Epithelial cell of esophagus (primary cell): ENCODE measurements around the gene HBEGF.

ENCODE experiments used
- DNase-seq: peaks from one replicate; pipeline ENCODE4 v3.0.0; 2010; ENCODE audit warnings: low read depth
- H3K4me3 ChIP-seq: 2 replicates; pipeline ENCODE4 v1.5.1; 2011; ENCODE audit warnings: mild to moderate bottlenecking, low read length, control low read depth
- TF ChIP-seq, protein P1 (sequence below): IDR thresholded peaks from 2 replicates; pipeline ENCODE4 v1.5.1; 2011; ENCODE audit warnings: low read depth, mild to moderate bottlenecking, low read length, control low read depth, inconsistent platforms; ENCODE audit not compliant: insufficient read depth; ENCODE audit errors: missing control alignments

The HBEGF gene

DNA sequence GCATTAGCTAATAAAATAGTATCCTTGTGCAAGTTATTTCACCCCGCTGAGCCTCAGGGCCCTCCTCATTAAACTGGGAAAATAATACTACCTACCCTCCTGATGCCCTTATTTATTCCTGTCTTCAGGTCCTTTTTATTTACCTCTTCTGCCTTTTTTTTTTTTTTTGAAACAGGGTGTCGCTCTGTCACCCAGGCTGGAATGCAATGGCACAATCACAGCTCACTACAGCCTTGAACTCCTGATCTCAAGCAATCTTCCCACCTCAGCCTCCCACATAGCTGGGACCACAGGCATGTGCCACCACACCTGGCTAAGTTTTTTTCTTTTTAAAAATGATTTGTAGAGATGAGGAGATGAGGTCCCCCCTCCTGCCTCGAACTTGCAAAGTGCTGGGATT lies 20.9 kb downstream of the HBEGF start:
- TF ChIP-seq, protein P1, sequence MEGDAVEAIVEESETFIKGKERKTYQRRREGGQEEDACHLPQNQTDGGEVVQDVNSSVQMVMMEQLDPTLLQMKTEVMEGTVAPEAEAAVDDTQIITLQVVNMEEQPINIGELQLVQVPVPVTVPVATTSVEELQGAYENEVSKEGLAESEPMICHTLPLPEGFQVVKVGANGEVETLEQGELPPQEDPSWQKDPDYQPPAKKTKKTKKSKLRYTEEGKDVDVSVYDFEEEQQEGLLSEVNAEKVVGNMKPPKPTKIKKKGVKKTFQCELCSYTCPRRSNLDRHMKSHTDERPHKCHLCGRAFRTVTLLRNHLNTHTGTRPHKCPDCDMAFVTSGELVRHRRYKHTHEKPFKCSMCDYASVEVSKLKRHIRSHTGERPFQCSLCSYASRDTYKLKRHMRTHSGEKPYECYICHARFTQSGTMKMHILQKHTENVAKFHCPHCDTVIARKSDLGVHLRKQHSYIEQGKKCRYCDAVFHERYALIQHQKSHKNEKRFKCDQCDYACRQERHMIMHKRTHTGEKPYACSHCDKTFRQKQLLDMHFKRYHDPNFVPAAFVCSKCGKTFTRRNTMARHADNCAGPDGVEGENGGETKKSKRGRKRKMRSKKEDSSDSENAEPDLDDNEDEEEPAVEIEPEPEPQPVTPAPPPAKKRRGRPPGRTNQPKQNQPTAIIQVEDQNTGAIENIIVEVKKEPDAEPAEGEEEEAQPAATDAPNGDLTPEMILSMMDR, result no peak
- no peak overlapping the region for H3K4me3 ChIP-seq
- no peak for DNase-seq

GRCh38 chr5:140324617-140325241 lies 21.7 kb downstream of the HBEGF start:
- DNase-seq, result no peak
- no peak overlapping the region for H3K4me3 ChIP-seq
- TF ChIP-seq, protein P1, result no peak

DNA sequence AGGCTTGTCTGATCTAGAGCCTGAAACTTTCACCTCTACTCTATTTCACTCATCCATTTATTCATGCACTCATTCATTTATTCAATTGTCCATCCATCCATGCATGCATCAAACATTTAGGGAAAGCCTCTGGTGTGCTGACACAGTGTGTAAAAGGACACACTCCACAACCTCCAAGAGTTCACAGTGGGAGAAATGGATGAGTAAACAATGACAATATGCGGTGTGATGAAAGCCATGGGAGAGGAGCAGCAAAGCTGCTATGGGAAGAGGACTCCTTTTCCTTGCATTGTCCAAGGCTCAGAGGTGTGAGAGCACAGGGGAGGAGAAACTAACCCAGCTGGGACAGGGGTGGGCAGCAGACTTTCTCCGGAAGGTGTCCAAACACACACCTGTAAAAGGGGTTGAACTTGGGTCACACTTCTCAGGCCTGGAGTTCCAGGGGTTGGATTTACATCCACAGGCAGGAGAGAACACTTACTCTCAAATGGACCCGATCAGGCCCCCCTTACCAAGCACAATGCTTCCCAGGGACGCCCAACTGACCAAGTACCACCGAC lies 22.3 kb downstream of the HBEGF start:
- no peak overlapping the region for H3K4me3 ChIP-seq
- TF ChIP-seq, protein P1, result no peak
- peak; percentile 43 for DNase-seq

GRCh38 chr5:140322751-140323731 lies 23.4 kb downstream of the HBEGF start:
- TF ChIP-seq, protein P1, result no peak
- DNase-seq, result peak; percentile 82
- H3K4me3 ChIP-seq, result no peak overlapping the region

DNA sequence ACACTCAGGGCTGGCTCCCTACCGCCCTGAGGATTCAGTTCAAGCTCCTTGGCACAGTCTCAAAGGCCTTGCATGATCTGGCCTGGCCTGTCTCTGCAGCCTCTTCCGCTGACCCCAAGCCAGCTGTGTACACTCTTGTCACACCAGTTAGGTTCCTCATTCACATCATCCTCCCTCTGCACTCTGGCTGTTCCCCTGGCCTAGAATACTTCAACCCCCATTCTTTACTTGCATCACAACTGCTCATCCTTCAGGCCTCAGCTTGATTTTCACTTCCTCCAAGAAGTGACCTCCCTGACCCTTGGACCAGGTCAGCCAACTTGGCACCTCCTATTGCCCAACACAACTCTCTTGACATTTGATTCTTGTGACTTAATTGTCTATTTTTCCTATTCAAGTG lies 24.6 kb downstream of the HBEGF start:
- no peak overlapping the region for H3K4me3 ChIP-seq
- TF ChIP-seq, protein P1, result no peak
- DNase-seq, result no peak

DNA sequence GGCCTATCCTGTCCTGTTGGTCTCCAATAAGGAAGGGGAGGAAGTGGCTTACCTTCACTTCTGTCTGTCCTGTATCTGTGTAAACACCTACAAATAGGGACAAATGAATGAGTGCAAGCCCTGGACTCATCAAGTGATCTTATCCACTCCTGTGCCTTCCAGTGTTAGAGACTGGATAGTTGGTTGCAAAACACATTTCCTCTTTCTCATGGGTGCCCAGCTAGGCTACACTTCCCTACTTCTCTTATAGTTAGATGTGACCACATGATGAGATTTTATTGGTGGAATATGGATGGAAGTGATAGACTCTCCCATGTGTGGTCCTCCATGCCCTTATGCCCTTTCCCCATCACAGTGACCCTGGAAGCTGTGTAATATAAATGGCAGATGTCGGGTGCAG lies 26.6 kb downstream of the HBEGF start:
- H3K4me3 ChIP-seq, result no peak overlapping the region
- TF ChIP-seq, protein P1, result no peak
- DNase-seq, result no peak
